ENCODE measurements around the gene CCDC187.
A peak's percentile ranks its signal among the peaks of the same experiment; 100 is the strongest.

Gene CCDC187

GRCh38 chr9:136296434-136297015, 7.4 kb downstream of the CCDC187 start:
- DNase-seq: no peak

GRCh38 chr9:136295542-136296433, 8.1 kb downstream of the CCDC187 start:
- DNase-seq: no peak

GRCh38 chr9:136295055-136295454, 8.8 kb downstream of the CCDC187 start:
- no peak for DNase-seq

- DNase-seq: no peak
Measured at GRCh38 chr9:136294437-136294836, 9.5 kb downstream of the CCDC187 start.

GRCh38 chr9:136293476-136294077, 10.3 kb downstream of the CCDC187 start:
- no peak for DNase-seq

DNA sequence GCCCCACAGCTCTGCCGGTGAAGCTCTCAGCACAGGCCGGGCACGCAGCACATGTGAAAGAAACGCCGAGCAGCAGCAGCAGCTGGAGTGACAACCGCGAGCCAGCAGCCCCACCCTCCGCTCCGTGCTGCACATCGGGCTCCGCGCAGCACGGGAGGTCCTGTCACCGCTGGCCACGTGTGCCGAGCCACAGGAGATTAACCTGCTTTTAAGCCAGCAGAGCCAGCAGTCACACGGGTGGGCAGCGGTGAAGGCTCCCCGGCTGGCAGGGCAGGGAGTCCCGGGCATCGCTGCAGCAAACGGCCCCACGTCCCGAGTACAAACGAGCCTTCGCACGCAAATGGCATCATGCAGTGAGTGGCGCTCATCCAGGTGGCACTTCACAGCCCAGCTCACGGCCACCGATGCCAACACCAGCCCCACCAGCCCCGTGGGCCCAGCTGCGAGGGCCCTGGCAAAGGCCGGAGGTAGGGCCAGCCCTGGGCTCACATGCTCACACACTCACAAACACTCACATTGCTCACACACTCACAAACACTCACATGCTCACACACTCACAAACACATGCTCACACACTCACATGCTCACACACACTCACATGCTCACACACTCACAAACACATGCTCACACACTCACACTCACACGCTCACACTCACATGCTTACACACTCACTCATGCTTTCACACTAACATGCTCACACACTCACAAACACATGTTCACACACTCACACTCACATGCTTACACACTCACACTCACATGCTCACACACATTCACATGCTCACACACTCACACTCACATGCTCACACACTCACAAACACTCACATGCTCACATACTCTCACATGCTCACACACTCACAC, 11.1 kb downstream of the CCDC187 start:
- DNase-seq: no peak

- DNase-seq: no peak
Measured at GRCh38 chr9:136292026-136292538, 11.8 kb downstream of the CCDC187 start.

- DNase-seq: no peak
Measured at GRCh38 chr9:136291306-136292025, 12.4 kb downstream of the CCDC187 start.

- DNase-seq: no peak
Measured at GRCh38 chr9:136290508-136291000, 13.3 kb downstream of the CCDC187 start.

- DNase-seq: no peak
Measured at GRCh38 chr9:136289651-136290507, 14.0 kb downstream of the CCDC187 start.

DNA sequence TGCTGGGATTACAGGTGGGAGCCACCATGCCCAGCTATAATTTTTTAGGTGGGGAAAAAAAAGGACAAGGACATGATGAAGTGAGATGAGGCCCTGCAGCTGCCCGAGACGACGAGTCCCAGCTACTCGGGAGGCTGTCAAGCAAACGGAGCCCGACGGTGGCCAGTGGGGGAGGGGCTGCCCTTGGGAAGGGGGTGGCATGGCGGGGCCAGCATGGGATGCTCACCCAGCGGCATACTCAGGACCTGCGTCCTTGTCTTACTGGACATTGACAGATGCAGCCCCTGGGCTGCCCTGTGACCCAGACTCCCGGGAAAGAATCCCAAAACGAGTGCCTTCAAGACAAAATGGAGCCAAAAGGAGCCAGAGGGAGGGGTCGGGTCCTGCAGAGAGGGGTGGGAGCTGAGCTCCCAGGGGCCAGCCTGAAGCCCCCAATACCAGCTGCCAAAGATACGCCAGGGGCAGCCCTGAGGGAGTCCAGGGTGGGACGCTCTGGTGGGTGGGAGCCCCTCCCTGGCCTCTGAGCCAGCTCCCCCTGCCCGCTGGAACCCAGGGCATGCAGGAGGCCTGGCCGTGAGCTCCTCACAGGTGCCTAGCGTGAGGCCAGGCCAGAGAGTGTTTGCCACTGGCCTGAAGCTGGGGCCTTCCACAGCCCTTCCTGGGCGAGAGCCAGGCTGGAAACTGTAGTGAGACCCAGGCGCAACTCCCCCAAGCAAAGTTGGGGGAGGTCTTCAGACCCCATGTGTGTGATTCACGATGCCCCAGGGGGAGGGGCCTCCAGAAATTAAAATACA, 15.7 kb downstream of the CCDC187 start:
- no peak for DNase-seq

- no peak for DNase-seq
Measured at GRCh38 chr9:136286987-136287379, 16.9 kb downstream of the CCDC187 start.

DNA sequence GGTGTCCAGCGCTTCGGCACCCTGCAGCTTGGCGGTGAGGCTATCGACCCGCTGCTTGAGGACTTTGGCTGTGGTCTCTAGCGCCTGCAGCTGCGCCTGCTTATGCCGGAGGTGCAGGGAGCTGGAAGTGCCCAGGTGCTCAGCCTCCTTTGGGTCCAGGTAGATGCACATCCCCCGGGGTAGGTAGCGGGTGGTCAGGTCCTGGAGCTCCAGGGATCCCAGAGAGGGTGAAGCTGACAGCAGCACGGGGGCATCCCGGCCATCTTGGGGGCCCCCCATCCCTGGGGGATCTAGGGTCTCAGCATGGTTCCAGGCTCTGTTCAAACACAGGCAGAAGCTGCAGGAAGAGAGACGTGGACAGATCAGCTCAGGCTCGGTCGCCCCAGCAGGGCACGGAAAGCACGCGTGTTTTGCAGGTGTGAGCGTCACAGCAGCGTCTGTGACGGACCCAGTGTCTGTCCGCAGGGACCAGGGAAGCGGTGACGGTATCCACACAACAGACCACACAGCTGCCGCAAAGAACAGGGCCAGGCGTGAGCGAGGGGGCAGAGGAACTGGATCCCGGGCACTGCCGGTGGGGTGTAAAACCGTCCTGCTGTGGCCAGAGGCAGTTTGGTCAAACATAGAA, 17.4 kb downstream of the CCDC187 start:
- DNase-seq: no peak

GRCh38 chr9:136285501-136286358, 18.2 kb downstream of the CCDC187 start:
- DNase-seq: no peak

DNA sequence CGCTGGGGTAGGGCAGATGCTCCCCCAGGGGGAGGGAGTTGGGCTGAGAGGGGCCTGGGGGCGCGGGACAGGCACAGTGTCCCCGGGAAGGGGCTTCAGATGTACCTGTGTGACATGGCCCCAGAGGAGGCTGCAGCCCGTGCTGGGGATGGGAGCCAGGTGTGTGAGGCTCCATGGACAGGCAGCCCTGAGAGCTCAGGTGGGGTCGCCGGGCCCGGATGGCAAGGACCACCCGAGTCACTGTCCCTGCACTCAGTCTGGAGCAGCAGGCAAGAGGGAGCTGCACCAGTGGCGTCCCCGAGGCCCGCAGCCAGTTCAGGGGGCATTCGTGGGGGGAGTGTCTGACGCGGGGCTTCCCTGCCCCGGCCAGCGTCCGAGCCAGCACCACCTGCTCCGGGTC, 18.9 kb downstream of the CCDC187 start:
- no peak for DNase-seq

- DNase-seq: no peak
Measured at GRCh38 chr9:136284311-136284710, 19.6 kb downstream of the CCDC187 start.

GRCh38 chr9:136283291-136284235, 20.3 kb downstream of the CCDC187 start:
- DNase-seq: peak; percentile 74

Measured in CD4-positive, alpha-beta T cell treated with Interferon gamma for 1 hour (primary cell).